GM21381 (cell line): Measurements from ENCODE around the gene PLA2G4E.

Experiments
- ATAC-seq: cut with Tn5 transposase; IDR thresholded peaks from one replicate; pipeline ENCODE4 v1.9.1; 2021; ENCODE audit warnings: mild to moderate bottlenecking, moderate library complexity; ENCODE audit not compliant: unreplicated experiment

PLA2G4E gene

GRCh38 chr15:42020713-42021273, at the start of gene PLA2G4E:
Gene PLA2G4E (minus strand): TSS chr15:42021042. CDS start chr15:42021030, 12 bp downstream.
- no peak for ATAC-seq

GRCh38 chr15:42070279-42070975, 49.6 kb upstream of the PLA2G4E start:
- ATAC-seq: no peak

GRCh38 chr15:42069496-42070278, 48.8 kb upstream of the PLA2G4E start:
- no peak for ATAC-seq

GRCh38 chr15:42069025-42069424, 48.2 kb upstream of the PLA2G4E start:
- no peak for ATAC-seq

GRCh38 chr15:42068601-42069000, 47.8 kb upstream of the PLA2G4E start:
- ATAC-seq: no peak

- no peak for ATAC-seq
These were observed 46.0 kb upstream of the PLA2G4E start for GRCh38 chr15:42066764-42067415.

GRCh38 chr15:42065468-42065867, 44.6 kb upstream of the PLA2G4E start:
- no peak for ATAC-seq

GRCh38 chr15:42065033-42065432, 44.2 kb upstream of the PLA2G4E start:
- no peak for ATAC-seq

- ATAC-seq: no peak
These were observed 43.4 kb upstream of the PLA2G4E start for GRCh38 chr15:42064271-42064670.

GRCh38 chr15:42063122-42063848, 42.4 kb upstream of the PLA2G4E start:
- ATAC-seq: no peak

GRCh38 chr15:42062284-42062806, 41.5 kb upstream of the PLA2G4E start:
- ATAC-seq: no peak

- ATAC-seq: no peak
These were observed 40.0 kb upstream of the PLA2G4E start for GRCh38 chr15:42060797-42061196.

- no peak for ATAC-seq
These were observed 39.6 kb upstream of the PLA2G4E start for GRCh38 chr15:42060477-42060763.

GRCh38 chr15:42059661-42060476, 39.0 kb upstream of the PLA2G4E start:
- no peak for ATAC-seq

- ATAC-seq: no peak
These were observed 37.9 kb upstream of the PLA2G4E start for GRCh38 chr15:42058791-42059190.

- ATAC-seq: no peak
These were observed 37.2 kb upstream of the PLA2G4E start for GRCh38 chr15:42057799-42058646.

- no peak for ATAC-seq
These were observed 36.3 kb upstream of the PLA2G4E start for GRCh38 chr15:42056934-42057798.

- no peak for ATAC-seq
These were observed 33.1 kb upstream of the PLA2G4E start for GRCh38 chr15:42053914-42054313.
